ENCODE measurements around the gene MOCS1.

MOCS1 gene

GRCh38 chr6:39891976-39892375 lies 42.3 kb downstream of the MOCS1 start:
- Mint-ChIP-seq H3K4me3 (no peak overlapping the region), H3K9me3 (no peaks in the 10 kb centered on the region), H3K27me3 (peaks cover 20% of the 10 kb centered on the region), H3K36me3 (ENCODE audit: insufficient read depth) (no peaks in the 10 kb centered on the region), H3K27ac (ENCODE audit: low read depth) (no peak overlapping the region), H3K4me1 (no peaks in the 10 kb centered on the region)
- DNase-seq (ENCODE audit: low spot score in 2 of 2) (no peak), ATAC-seq (replicated peaks; ENCODE audit: extremely low read depth, poor library complexity, severe bottlenecking) (no peak)

- no peak for DNase-seq (ENCODE audit: low spot score in 2 of 2)
- Mint-ChIP-seq H3K4me3 (no peak overlapping the region), H3K4me1 (no peaks in the 10 kb centered on the region), H3K36me3 (ENCODE audit: insufficient read depth) (peaks cover 2% of the 10 kb centered on the region), H3K27me3 (peaks cover 26% of the 10 kb centered on the region), H3K27ac (ENCODE audit: low read depth) (no peak overlapping the region), H3K9me3 (no peaks in the 10 kb centered on the region)
- no peak for ATAC-seq (replicated peaks; ENCODE audit: extremely low read depth, poor library complexity, severe bottlenecking)
Measured at GRCh38 chr6:39891353-39891752, 42.9 kb downstream of the MOCS1 start.

- ATAC-seq (replicated peaks; ENCODE audit: extremely low read depth, poor library complexity, severe bottlenecking) = no peak
- Mint-ChIP-seq H3K27me3 (peaks cover 34% of the 10 kb centered on the region), H3K4me1 (no peaks in the 10 kb centered on the region), H3K9me3 (no peaks in the 10 kb centered on the region), H3K36me3 (ENCODE audit: insufficient read depth) (peaks cover 2% of the 10 kb centered on the region), H3K4me3 (no peak overlapping the region), H3K27ac (ENCODE audit: low read depth) (no peak overlapping the region)
- no peak for DNase-seq (ENCODE audit: low spot score in 2 of 2)
Measured at GRCh38 chr6:39889229-39889628, 45.0 kb downstream of the MOCS1 start.

GRCh38 chr6:39887692-39888450 lies 46.4 kb downstream of the MOCS1 start:
- no peak for DNase-seq (ENCODE audit: low spot score in 2 of 2)
- no peak overlapping the region for H3K4me3 Mint-ChIP-seq
- H3K27ac Mint-ChIP-seq (ENCODE audit: low read depth) = no peak overlapping the region
- peaks cover 2% of the 10 kb centered on the region for H3K36me3 Mint-ChIP-seq (ENCODE audit: insufficient read depth)
- H3K9me3 Mint-ChIP-seq = no peaks in the 10 kb centered on the region
- no peaks in the 10 kb centered on the region for H3K4me1 Mint-ChIP-seq
- no peak for ATAC-seq (replicated peaks; ENCODE audit: extremely low read depth, poor library complexity, severe bottlenecking)
- peaks cover 34% of the 10 kb centered on the region for H3K27me3 Mint-ChIP-seq

GRCh38 chr6:39886871-39887270 lies 47.4 kb downstream of the MOCS1 start:
- Mint-ChIP-seq H3K4me1 (no peaks in the 10 kb centered on the region), H3K4me3 (no peak overlapping the region), H3K27ac (ENCODE audit: low read depth) (no peak overlapping the region), H3K27me3 (peaks cover 34% of the 10 kb centered on the region), H3K36me3 (ENCODE audit: insufficient read depth) (peaks cover 2% of the 10 kb centered on the region), H3K9me3 (no peaks in the 10 kb centered on the region)
- DNase-seq (ENCODE audit: low spot score in 2 of 2) = no peak
- no peak for ATAC-seq (replicated peaks; ENCODE audit: extremely low read depth, poor library complexity, severe bottlenecking)

- Mint-ChIP-seq H3K27me3 (peaks cover 34% of the 10 kb centered on the region), H3K9me3 (no peaks in the 10 kb centered on the region), H3K4me1 (no peaks in the 10 kb centered on the region), H3K4me3 (no peak overlapping the region), H3K36me3 (ENCODE audit: insufficient read depth) (peaks cover 2% of the 10 kb centered on the region), H3K27ac (ENCODE audit: low read depth) (no peak overlapping the region)
- no peak for ATAC-seq (replicated peaks; ENCODE audit: extremely low read depth, poor library complexity, severe bottlenecking)
- no peak for DNase-seq (ENCODE audit: low spot score in 2 of 2)
Measured at GRCh38 chr6:39885691-39886090, 48.6 kb downstream of the MOCS1 start.

- Mint-ChIP-seq H3K27me3 (peaks cover 34% of the 10 kb centered on the region), H3K36me3 (ENCODE audit: insufficient read depth) (peaks cover 2% of the 10 kb centered on the region), H3K4me1 (no peaks in the 10 kb centered on the region), H3K9me3 (no peaks in the 10 kb centered on the region), H3K27ac (ENCODE audit: low read depth) (no peak overlapping the region), H3K4me3 (no peak overlapping the region)
- DNase-seq (ENCODE audit: low spot score in 2 of 2) (no peak), ATAC-seq (replicated peaks; ENCODE audit: extremely low read depth, poor library complexity, severe bottlenecking) (no peak)
Measured at GRCh38 chr6:39884696-39885095, 49.6 kb downstream of the MOCS1 start.

- no peak for ATAC-seq (replicated peaks; ENCODE audit: extremely low read depth, poor library complexity, severe bottlenecking)
- H3K4me1 Mint-ChIP-seq = no peaks in the 10 kb centered on the region
- no peak for DNase-seq (ENCODE audit: low spot score in 2 of 2)
- peaks cover 22% of the 10 kb centered on the region for H3K27me3 Mint-ChIP-seq
- no peaks in the 10 kb centered on the region for H3K9me3 Mint-ChIP-seq
- no peak overlapping the region for H3K27ac Mint-ChIP-seq (ENCODE audit: low read depth)
- H3K4me3 Mint-ChIP-seq = no peak overlapping the region
- H3K36me3 Mint-ChIP-seq (ENCODE audit: insufficient read depth) = peaks cover 2% of the 10 kb centered on the region
Measured at GRCh38 chr6:39882531-39882899, 51.7 kb downstream of the MOCS1 start.

GRCh38 chr6:39881851-39882530 lies 52.3 kb downstream of the MOCS1 start:
- Mint-ChIP-seq H3K4me3 (no peak overlapping the region), H3K36me3 (ENCODE audit: insufficient read depth) (peaks cover 2% of the 10 kb centered on the region), H3K4me1 (no peaks in the 10 kb centered on the region), H3K27me3 (peaks cover 23% of the 10 kb centered on the region), H3K9me3 (no peaks in the 10 kb centered on the region), H3K27ac (ENCODE audit: low read depth) (no peak overlapping the region)
- DNase-seq (ENCODE audit: low spot score in 2 of 2) = no peak
- ATAC-seq (replicated peaks; ENCODE audit: extremely low read depth, poor library complexity, severe bottlenecking) = no peak

- no peak for DNase-seq (ENCODE audit: low spot score in 2 of 2)
- Mint-ChIP-seq H3K36me3 (ENCODE audit: insufficient read depth) (no peaks in the 10 kb centered on the region), H3K4me1 (no peaks in the 10 kb centered on the region), H3K9me3 (no peaks in the 10 kb centered on the region), H3K27ac (ENCODE audit: low read depth) (no peak overlapping the region), H3K27me3 (peaks cover 15% of the 10 kb centered on the region), H3K4me3 (no peak overlapping the region)
- ATAC-seq (replicated peaks; ENCODE audit: extremely low read depth, poor library complexity, severe bottlenecking) = no peak
Measured at GRCh38 chr6:39880594-39880993, 53.7 kb downstream of the MOCS1 start.

- no peak for ATAC-seq (replicated peaks; ENCODE audit: extremely low read depth, poor library complexity, severe bottlenecking)
- no peaks in the 10 kb centered on the region for H3K4me1 Mint-ChIP-seq
- no peaks in the 10 kb centered on the region for H3K9me3 Mint-ChIP-seq
- no peak for DNase-seq (ENCODE audit: low spot score in 2 of 2)
- peaks cover 15% of the 10 kb centered on the region for H3K27me3 Mint-ChIP-seq
- no peak overlapping the region for H3K4me3 Mint-ChIP-seq
- H3K27ac Mint-ChIP-seq (ENCODE audit: low read depth) = no peak overlapping the region
- H3K36me3 Mint-ChIP-seq (ENCODE audit: insufficient read depth) = no peaks in the 10 kb centered on the region
Measured at GRCh38 chr6:39879535-39879934, 54.7 kb downstream of the MOCS1 start.

GRCh38 chr6:39876826-39877225 lies 57.4 kb downstream of the MOCS1 start:
- no peak overlapping the region for H3K27ac Mint-ChIP-seq (ENCODE audit: low read depth)
- no peaks in the 10 kb centered on the region for H3K36me3 Mint-ChIP-seq (ENCODE audit: insufficient read depth)
- H3K4me1 Mint-ChIP-seq = no peaks in the 10 kb centered on the region
- peaks cover 15% of the 10 kb centered on the region for H3K27me3 Mint-ChIP-seq
- H3K9me3 Mint-ChIP-seq = no peaks in the 10 kb centered on the region
- no peak overlapping the region for H3K4me3 Mint-ChIP-seq
- no peak for DNase-seq (ENCODE audit: low spot score in 2 of 2)
- no peak for ATAC-seq (replicated peaks; ENCODE audit: extremely low read depth, poor library complexity, severe bottlenecking)

GRCh38 chr6:39876111-39876510 lies 58.2 kb downstream of the MOCS1 start:
- Mint-ChIP-seq H3K27me3 (peaks cover 15% of the 10 kb centered on the region), H3K4me3 (no peak overlapping the region), H3K9me3 (no peaks in the 10 kb centered on the region), H3K36me3 (ENCODE audit: insufficient read depth) (no peaks in the 10 kb centered on the region), H3K27ac (ENCODE audit: low read depth) (no peak overlapping the region), H3K4me1 (no peaks in the 10 kb centered on the region)
- ATAC-seq (replicated peaks; ENCODE audit: extremely low read depth, poor library complexity, severe bottlenecking) (no peak), DNase-seq (ENCODE audit: low spot score in 2 of 2) (no peak)

Data from central memory CD8-positive, alpha-beta T cell (primary cell).